Measurements from ENCODE around the gene TRIM37. TPM values are rescaled to one million over a fixed set of nuclear protein-coding genes. Genes with fewer than 3 reads are reported as not detected.

TRIM37 gene
- total RNA-seq, 1 donor from 2014 or later: 25.4 TPM

GRCh38 chr17:58989629-58990028 lies 117.1 kb downstream of the TRIM37 start:
- Histone ChIP-seq H4K20me1 (ENCODE audit: insufficient read depth, low read length) (no peaks in the 10 kb centered on the region), H3K79me2 (ENCODE audit: insufficient read depth, low read length) (no peaks in the 10 kb centered on the region), H3K9ac (ENCODE audit: low read length) (no peak overlapping the region), H3K4me1 (ENCODE audit: insufficient read depth, low read length) (peaks cover 14% of the 10 kb centered on the region), H3K36me3 (ENCODE audit: insufficient read depth, low read length) (no peaks in the 10 kb centered on the region), H3K27ac (ENCODE audit: low read depth, low read length) (no peak overlapping the region), H3K4me2 (ENCODE audit: low read length) (no peak overlapping the region), H3K4me3 (ENCODE audit: insufficient read depth, low read depth, low read length) (no peak overlapping the region), H3K9me3 (ENCODE audit: insufficient read depth, low read depth, low read length) (no peaks in the 10 kb centered on the region), H3K27me3 (ENCODE audit: insufficient read depth, low read length) (no peaks in the 10 kb centered on the region), H2AFZ (ENCODE audit: low read depth, low read length) (no peak overlapping the region)
- Mint-ChIP-seq H3K36me3 (ENCODE audit: low read depth, unreplicated experiment) (no peaks in the 10 kb centered on the region), H3K4me1 (ENCODE audit: low read depth, unreplicated experiment) (peaks cover 21% of the 10 kb centered on the region), H3K9me3 (ENCODE audit: unreplicated experiment) (no peaks in the 10 kb centered on the region), H3K27ac (ENCODE audit: unreplicated experiment) (no peak overlapping the region), H3K27me3 (ENCODE audit: low read depth, unreplicated experiment) (no peaks in the 10 kb centered on the region), H3K4me3 (ENCODE audit: unreplicated experiment) (no peak overlapping the region)
- DNase-seq (ENCODE audit: low read depth): no peak
- TF ChIP-seq EZH2 (IDR thresholded peaks at IDR 0.05; ENCODE audit: insufficient read depth, low read length) (no peak), CTCF (IDR thresholded peaks at IDR 0.05; ENCODE audit: insufficient read depth, low read depth, low read length) (no peak)
- no peak for FAIRE-seq

DNA sequence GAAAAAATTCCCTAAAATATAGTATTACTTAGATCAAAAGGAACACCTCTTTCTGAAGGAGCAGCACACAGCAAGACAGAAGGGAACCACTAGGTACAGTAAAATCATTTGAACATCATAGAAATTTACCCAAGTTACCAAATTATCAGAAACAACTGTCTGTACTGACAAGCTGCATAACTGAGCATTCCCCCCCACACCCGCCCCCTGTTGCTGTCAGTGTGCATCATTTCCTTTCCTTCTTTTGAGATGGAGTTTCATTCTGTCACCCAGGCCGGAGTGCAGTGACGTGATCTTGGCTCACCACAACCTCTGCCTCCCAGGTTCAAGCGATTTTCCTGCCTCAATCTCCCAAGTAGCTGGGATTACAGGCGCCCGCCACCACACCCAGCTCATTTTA lies 120.7 kb downstream of the TRIM37 start:
- no peaks in the 10 kb centered on the region for H3K27me3 ChIP-seq (ENCODE audit: insufficient read depth, low read length)
- H4K20me1 ChIP-seq (ENCODE audit: insufficient read depth, low read length): no peaks in the 10 kb centered on the region
- no peak overlapping the region for H3K9ac ChIP-seq (ENCODE audit: low read length)
- H3K27ac Mint-ChIP-seq (ENCODE audit: unreplicated experiment): no peak overlapping the region
- TF ChIP-seq EZH2 (IDR thresholded peaks at IDR 0.05; ENCODE audit: insufficient read depth, low read length) (no peak), CTCF (IDR thresholded peaks at IDR 0.05; ENCODE audit: insufficient read depth, low read depth, low read length) (no peak)
- no peaks in the 10 kb centered on the region for H3K36me3 Mint-ChIP-seq (ENCODE audit: low read depth, unreplicated experiment)
- DNase-seq (ENCODE audit: low read depth) (no peak), FAIRE-seq (no peak)
- no peaks in the 10 kb centered on the region for H3K79me2 ChIP-seq (ENCODE audit: insufficient read depth, low read length)
- H3K9me3 Mint-ChIP-seq (ENCODE audit: unreplicated experiment): no peaks in the 10 kb centered on the region
- peaks cover 3% of the 10 kb centered on the region for H3K4me1 Mint-ChIP-seq (ENCODE audit: low read depth, unreplicated experiment)
- no peak overlapping the region for H3K4me3 Mint-ChIP-seq (ENCODE audit: unreplicated experiment)
- no peak overlapping the region for H3K27ac ChIP-seq (ENCODE audit: low read depth, low read length)
- H3K4me2 ChIP-seq (ENCODE audit: low read length): no peak overlapping the region
- H3K36me3 ChIP-seq (ENCODE audit: insufficient read depth, low read length): no peaks in the 10 kb centered on the region
- no peaks in the 10 kb centered on the region for H3K4me1 ChIP-seq (ENCODE audit: insufficient read depth, low read length)
- H2AFZ ChIP-seq (ENCODE audit: low read depth, low read length): no peak overlapping the region
- no peak overlapping the region for H3K4me3 ChIP-seq (ENCODE audit: insufficient read depth, low read depth, low read length)
- no peaks in the 10 kb centered on the region for H3K27me3 Mint-ChIP-seq (ENCODE audit: low read depth, unreplicated experiment)
- no peaks in the 10 kb centered on the region for H3K9me3 ChIP-seq (ENCODE audit: insufficient read depth, low read depth, low read length)

GRCh38 chr17:58985367-58985766 lies 121.3 kb downstream of the TRIM37 start:
- Mint-ChIP-seq H3K4me3 (ENCODE audit: unreplicated experiment) (no peak overlapping the region), H3K4me1 (ENCODE audit: low read depth, unreplicated experiment) (peaks cover 3% of the 10 kb centered on the region), H3K27ac (ENCODE audit: unreplicated experiment) (no peak overlapping the region), H3K27me3 (ENCODE audit: low read depth, unreplicated experiment) (no peaks in the 10 kb centered on the region), H3K36me3 (ENCODE audit: low read depth, unreplicated experiment) (no peaks in the 10 kb centered on the region), H3K9me3 (ENCODE audit: unreplicated experiment) (no peaks in the 10 kb centered on the region)
- Histone ChIP-seq H2AFZ (ENCODE audit: low read depth, low read length) (no peak overlapping the region), H3K4me1 (ENCODE audit: insufficient read depth, low read length) (no peaks in the 10 kb centered on the region), H3K27ac (ENCODE audit: low read depth, low read length) (no peak overlapping the region), H3K9ac (ENCODE audit: low read length) (no peak overlapping the region), H4K20me1 (ENCODE audit: insufficient read depth, low read length) (no peaks in the 10 kb centered on the region), H3K36me3 (ENCODE audit: insufficient read depth, low read length) (no peaks in the 10 kb centered on the region), H3K9me3 (ENCODE audit: insufficient read depth, low read depth, low read length) (no peaks in the 10 kb centered on the region), H3K79me2 (ENCODE audit: insufficient read depth, low read length) (no peaks in the 10 kb centered on the region), H3K4me3 (ENCODE audit: insufficient read depth, low read depth, low read length) (no peak overlapping the region), H3K4me2 (ENCODE audit: low read length) (no peak overlapping the region), H3K27me3 (ENCODE audit: insufficient read depth, low read length) (no peaks in the 10 kb centered on the region)
- DNase-seq (ENCODE audit: low read depth): no peak
- FAIRE-seq: no peak
- no peak for TF ChIP-seq CTCF (IDR thresholded peaks at IDR 0.05; ENCODE audit: insufficient read depth, low read depth, low read length)
- no peak for TF ChIP-seq EZH2 (IDR thresholded peaks at IDR 0.05; ENCODE audit: insufficient read depth, low read length)

Measured in astrocyte (in vitro differentiated cells and primary cell).